Activated B cell treated with CpG ODN at 0.5 μM for 24 hours (primary cell): ENCODE results near the gene GJB3. TPM values are rescaled to one million over a fixed set of nuclear protein-coding genes. Genes with fewer than 3 reads are reported as not detected.

ENCODE experiments used
- ATAC-seq: fragments of 200-7000 bp; cut with Tn5 transposase; one replicate; pipeline ENCODE4 v1.10.0; 2021; ENCODE audit warnings: low read depth, mild to moderate bottlenecking, moderate library complexity
- CTCF ChIA-PET: fragments of 350-600 bp; sonication (Branson Sonifier 250); formaldehyde crosslinking; loops from one replicate; lab custom pipeline; 2021; ENCODE audit warnings: antibody characterized with exemption; lab: Charles Lee
- POLR2A ChIA-PET: fragments of 350-600 bp; sonication (Branson Sonifier 250); formaldehyde crosslinking; loops from one replicate; lab custom pipeline; 2021; ENCODE audit warnings: antibody characterized with exemption; lab: Charles Lee
- DNase-seq: peaks from one replicate; pipeline ENCODE4 v3.0.0; 2022
- H3K27ac Mint-ChIP-seq: one replicate; pipeline ENCODE4 v1.8.0; 2020; ENCODE audit warnings: mixed read lengths
- H3K27me3 Mint-ChIP-seq: one replicate; pipeline ENCODE4 v1.8.0; 2021; ENCODE audit warnings: mixed read lengths
- H3K36me3 Mint-ChIP-seq: one replicate; pipeline ENCODE4 v1.8.0; 2021; ENCODE audit warnings: low read depth, mixed read lengths
- H3K4me1 Mint-ChIP-seq: one replicate; pipeline ENCODE4 v1.8.0; 2021; ENCODE audit warnings: mixed read lengths
- H3K4me3 Mint-ChIP-seq: one replicate; pipeline ENCODE4 v1.8.0; 2020; ENCODE audit warnings: mild to moderate bottlenecking, mixed read lengths
- H3K9me3 Mint-ChIP-seq: one replicate; pipeline ENCODE4 v1.8.0; 2020; ENCODE audit warnings: mixed read lengths
- CTCF ChIP-seq: fragments of 200-600 bp; IDR thresholded peaks from one replicate; pipeline ENCODE4 v1.8.0; 2022; ENCODE audit warnings: antibody characterized with exemption, mild to moderate bottlenecking
- intact Hi-C: fragments of 100-400 bp; cut with micrococcal nuclease; formaldehyde crosslinking; loops from one replicate; pipeline ENCODE4 v1.15.1; 2024
- total RNA-seq: library from RNA; stranded (reverse); gene quantifications from 2 replicates; pipeline ENCODE4 v1.2.3, GENCODE V29; 2022

Gene GJB3
- total RNA-seq, 1 donor from 2014 or later, result not detected

- DNase-seq (peak; percentile 76), ATAC-seq (peak; percentile 80)
- H3K4me1 Mint-ChIP-seq, result no peaks in the 10 kb centered on the region
- no peak for TF ChIP-seq CTCF
- POLR2A ChIA-PET, result no interaction called here
- no peaks in the 10 kb centered on the region for H3K36me3 Mint-ChIP-seq
- H3K27me3 Mint-ChIP-seq, result peaks cover 15% of the 10 kb centered on the region
- CTCF ChIA-PET, result interaction anchor here (0.8 to 2.9 kb wide), 8 partner anchors 9 to 1112 kb away, joined by 3 to 36 read pairs (median 4); no protein-coding TSS in a partner anchor
- intact Hi-C loops, result no loop called here
- no peaks in the 10 kb centered on the region for H3K9me3 Mint-ChIP-seq
- H3K4me3 Mint-ChIP-seq, result no peak overlapping the region
- no peak overlapping the region for H3K27ac Mint-ChIP-seq
Measured at GRCh38 chr1:34742667-34743270, 38.2 kb upstream of the GJB3 start.

GRCh38 chr1:34743775-34744174 lies 37.2 kb upstream of the GJB3 start:
- Mint-ChIP-seq H3K4me3 (no peak overlapping the region), H3K36me3 (no peaks in the 10 kb centered on the region), H3K4me1 (no peaks in the 10 kb centered on the region), H3K27ac (no peak overlapping the region), H3K9me3 (no peaks in the 10 kb centered on the region), H3K27me3 (peaks cover 18% of the 10 kb centered on the region)
- intact Hi-C loops, result no loop called here
- no peak for TF ChIP-seq CTCF
- ATAC-seq (no peak), DNase-seq (no peak)
- ChIA-PET CTCF (interaction anchor here (1.1 to 2.9 kb wide), 6 partner anchors 9 to 1113 kb away, joined by 4 to 36 read pairs (median 6); no protein-coding TSS in a partner anchor), POLR2A (no interaction called here)

- no peak for TF ChIP-seq CTCF
- Mint-ChIP-seq H3K4me1 (no peaks in the 10 kb centered on the region), H3K36me3 (no peaks in the 10 kb centered on the region), H3K27ac (no peak overlapping the region), H3K9me3 (no peaks in the 10 kb centered on the region), H3K27me3 (peaks cover 18% of the 10 kb centered on the region), H3K4me3 (no peak overlapping the region)
- intact Hi-C loops, result no loop called here
- ChIA-PET POLR2A (no interaction called here), CTCF (no interaction called here)
- DNase-seq (no peak), ATAC-seq (no peak)
Measured at GRCh38 chr1:34744851-34745250, 36.2 kb upstream of the GJB3 start.

DNA sequence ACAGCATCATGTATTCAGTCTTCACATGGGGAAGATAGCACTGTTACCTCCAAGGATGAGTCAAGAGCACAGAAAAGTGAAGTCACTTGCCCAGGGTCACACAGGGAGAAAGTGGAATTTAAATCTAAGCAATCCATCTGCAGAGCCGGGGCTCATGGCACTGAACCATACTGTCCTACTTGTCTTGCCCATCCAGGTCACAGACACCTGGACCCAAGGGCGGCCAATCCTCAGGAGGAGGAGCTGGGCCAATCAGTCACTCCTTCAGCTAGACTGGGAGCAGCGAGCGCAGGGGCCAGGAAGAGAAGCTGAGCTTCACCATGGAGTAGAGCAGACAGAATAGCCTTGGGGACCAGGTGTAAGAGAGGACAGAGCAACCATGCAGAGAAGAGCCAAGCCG lies 35.3 kb upstream of the GJB3 start:
- Mint-ChIP-seq H3K36me3 (no peaks in the 10 kb centered on the region), H3K27me3 (peaks cover 12% of the 10 kb centered on the region), H3K27ac (no peak overlapping the region), H3K9me3 (no peaks in the 10 kb centered on the region), H3K4me3 (no peak overlapping the region), H3K4me1 (no peaks in the 10 kb centered on the region)
- no peak for TF ChIP-seq CTCF
- ATAC-seq (no peak), DNase-seq (no peak)
- ChIA-PET POLR2A (no interaction called here), CTCF (no interaction called here)
- intact Hi-C loops, result no loop called here

DNA sequence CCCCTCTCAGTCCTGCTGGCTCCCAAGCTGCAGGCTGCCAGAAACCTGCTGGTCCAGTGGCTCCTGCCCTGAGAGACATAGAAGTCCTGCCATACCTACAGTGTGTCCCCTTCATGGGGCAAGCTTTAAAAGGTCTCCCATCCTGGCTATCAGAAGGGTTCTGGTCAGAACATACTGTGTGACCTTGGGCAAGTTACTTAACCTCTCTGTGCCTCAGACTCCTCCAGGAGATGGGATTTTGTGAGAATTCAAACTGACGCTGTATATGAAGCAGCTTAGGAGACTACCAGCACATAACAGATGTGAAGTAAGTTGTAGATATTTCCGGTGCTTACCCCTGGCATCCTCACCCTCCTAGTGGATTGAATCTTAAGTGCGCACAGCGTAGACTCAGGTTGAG lies 34.9 kb upstream of the GJB3 start:
- intact Hi-C loops, result no loop called here
- POLR2A ChIA-PET, result no interaction called here
- H3K4me3 Mint-ChIP-seq, result no peak overlapping the region
- no peak for ATAC-seq
- no peaks in the 10 kb centered on the region for H3K9me3 Mint-ChIP-seq
- no peak for DNase-seq
- CTCF ChIA-PET, result no interaction called here
- H3K27ac Mint-ChIP-seq, result no peak overlapping the region
- TF ChIP-seq CTCF, result no peak
- peaks cover 10% of the 10 kb centered on the region for H3K27me3 Mint-ChIP-seq
- H3K36me3 Mint-ChIP-seq, result no peaks in the 10 kb centered on the region
- no peaks in the 10 kb centered on the region for H3K4me1 Mint-ChIP-seq
